GM04504 (cell line): Measurements from ENCODE around the gene VEZF1.

Experiments
- DNase-seq: peaks from one replicate; pipeline ENCODE4 v3.0.0-alpha.2; 2012; ENCODE audit warnings: low read depth

VEZF1 gene, protein sequence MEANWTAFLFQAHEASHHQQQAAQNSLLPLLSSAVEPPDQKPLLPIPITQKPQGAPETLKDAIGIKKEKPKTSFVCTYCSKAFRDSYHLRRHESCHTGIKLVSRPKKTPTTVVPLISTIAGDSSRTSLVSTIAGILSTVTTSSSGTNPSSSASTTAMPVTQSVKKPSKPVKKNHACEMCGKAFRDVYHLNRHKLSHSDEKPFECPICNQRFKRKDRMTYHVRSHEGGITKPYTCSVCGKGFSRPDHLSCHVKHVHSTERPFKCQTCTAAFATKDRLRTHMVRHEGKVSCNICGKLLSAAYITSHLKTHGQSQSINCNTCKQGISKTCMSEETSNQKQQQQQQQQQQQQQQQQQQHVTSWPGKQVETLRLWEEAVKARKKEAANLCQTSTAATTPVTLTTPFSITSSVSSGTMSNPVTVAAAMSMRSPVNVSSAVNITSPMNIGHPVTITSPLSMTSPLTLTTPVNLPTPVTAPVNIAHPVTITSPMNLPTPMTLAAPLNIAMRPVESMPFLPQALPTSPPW

DNA sequence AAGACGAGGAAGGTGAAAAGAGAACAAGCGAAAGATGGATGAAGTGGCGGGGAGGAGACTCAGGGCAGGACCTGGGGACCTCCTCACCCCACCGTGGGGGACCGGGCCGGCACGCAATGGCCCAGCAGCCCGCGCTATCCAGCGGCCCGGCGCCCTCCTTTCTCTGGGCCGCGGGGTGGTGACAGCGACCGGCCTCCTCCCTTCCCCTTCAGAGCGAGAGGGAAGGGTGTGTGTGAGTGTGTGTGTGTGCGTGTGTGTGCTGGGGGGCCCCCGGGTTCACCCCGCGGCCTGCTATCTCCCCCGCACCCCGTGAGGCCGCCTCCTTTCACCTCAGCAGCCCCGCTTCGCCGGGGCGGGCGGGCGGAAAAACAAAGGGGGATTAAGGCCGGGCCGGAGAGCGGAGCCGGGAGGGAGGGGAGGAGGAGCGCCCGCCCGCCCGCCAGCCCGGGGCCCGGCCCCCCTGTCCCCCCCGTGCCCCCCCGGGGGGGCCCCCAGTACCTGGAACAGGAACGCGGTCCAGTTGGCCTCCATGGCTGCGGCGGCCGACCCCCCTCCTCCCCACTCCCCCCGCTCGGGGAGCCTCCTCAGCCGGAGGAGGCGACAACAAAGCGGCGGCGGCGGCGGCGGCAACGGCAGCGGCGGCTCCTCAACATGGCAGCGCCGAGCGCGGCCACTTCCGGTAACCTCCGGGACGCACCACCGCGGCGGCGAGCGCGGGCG, at the start of gene VEZF1:
VEZF1 (minus strand) TSS at position 674 of the 720 bp plus-strand sequence; CDS start at position 531, 143 bp downstream.
- no peak for DNase-seq

DNA sequence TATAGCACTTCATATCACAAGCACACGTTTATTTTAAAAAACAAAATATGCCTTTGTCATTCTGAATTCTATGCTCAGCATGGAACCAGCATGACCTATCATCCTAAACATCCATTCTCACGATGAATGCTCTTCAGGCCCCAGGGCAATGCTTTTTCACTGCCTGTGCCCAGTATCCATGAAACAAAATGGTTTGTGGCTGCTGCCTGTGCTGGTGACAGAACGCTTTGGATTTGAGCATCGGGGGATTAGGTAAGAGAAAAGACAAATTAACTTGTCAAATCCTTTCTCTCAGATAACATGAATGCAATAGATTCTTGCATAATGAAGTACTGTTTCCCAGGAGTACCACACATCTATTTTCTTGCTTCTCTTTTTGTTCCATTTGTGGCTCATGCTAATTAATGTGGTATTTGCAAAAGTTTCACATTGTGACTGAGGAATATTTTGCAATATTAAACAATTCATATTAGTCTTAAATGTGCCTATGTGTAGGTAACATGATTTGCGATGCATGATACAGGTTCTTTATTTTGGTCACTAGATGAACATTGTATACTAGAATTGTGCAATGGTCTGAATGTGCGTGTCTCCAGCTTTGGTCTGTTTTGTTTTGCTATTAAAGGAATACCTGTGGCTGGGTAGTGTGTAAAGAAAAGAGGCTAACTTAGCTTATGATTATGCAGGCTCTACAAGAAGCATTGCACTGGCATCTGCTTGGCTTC, 44.8 kb upstream of the VEZF1 start:
- no peak for DNase-seq

DNA sequence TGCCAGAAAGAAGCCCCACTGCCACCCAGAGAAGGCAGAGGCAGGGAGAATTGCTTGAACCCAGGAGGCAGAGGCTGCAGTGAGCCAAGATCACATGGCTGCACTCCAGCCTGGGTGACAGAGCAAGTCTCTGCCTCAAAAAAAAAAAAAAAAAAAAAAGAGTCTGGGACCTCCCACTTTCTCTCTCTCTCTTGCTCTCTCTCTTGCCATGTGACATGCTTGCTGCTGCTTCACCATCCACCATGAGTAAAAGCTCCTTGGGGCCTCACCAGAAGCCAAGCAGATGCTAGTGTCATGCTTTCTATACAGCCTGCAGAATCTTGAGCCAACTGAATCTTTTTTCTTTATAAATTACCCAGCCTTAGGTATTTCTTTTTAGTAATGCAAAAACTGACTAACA, 40.5 kb upstream of the VEZF1 start:
- no peak for DNase-seq

DNA sequence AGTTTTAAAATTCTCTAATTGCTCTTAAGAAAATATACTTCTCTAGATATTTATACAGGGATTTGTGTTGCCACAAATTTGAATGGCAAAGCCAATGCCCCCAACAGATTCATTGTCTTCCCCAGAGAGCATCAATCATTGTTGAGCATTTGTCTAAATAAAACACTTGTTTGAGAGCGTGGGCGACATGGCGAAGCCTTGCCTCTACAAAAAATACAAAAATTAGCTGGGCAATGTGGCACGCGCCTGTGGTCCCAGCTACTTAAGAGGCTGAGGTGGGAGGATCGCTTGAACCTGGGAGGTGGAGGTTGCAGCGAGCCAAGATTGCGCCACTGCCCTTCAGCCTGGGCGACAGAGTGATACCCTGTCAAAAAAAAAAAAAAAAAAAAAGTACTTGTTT, 32.3 kb upstream of the VEZF1 start:
- no peak for DNase-seq

DNA sequence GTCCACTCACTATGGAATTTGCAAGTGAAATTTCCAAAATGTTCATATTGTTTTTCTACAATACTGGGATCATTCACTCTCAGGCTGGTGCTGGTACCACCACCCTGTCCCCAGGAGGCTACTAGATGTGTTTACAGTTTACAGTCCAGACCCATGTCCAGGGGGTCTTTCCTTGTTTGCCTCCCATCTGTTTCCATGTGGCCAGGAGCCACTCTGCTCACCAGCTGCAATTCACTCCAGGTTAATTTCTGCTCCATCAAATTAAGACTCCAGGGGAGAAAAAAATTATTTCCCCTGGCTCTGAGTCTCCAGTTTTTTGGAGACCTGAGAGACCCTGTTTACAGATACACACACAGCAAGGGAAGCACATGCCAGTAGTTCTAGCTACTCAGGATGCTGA, 31.5 kb upstream of the VEZF1 start:
- DNase-seq: no peak

DNA sequence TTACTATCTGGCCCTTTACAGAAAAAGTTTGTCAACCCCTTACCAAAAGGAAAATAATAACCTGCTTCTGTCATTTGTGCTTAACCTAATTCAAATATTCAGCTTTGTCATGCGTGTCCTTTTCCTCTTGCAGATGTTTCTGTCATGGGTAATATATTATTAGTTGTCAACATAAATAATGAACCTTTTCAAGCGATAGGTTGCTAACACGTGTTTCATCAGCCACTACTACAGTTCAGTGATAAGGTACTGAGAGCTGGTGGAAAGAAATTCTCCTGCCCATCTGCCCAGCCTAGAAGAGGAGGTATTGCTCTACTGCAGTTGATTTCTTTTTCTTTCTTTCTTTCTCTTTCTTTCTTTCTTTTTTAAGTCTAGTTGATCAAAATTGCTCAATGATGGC, 31.0 kb upstream of the VEZF1 start:
- no peak for DNase-seq

DNA sequence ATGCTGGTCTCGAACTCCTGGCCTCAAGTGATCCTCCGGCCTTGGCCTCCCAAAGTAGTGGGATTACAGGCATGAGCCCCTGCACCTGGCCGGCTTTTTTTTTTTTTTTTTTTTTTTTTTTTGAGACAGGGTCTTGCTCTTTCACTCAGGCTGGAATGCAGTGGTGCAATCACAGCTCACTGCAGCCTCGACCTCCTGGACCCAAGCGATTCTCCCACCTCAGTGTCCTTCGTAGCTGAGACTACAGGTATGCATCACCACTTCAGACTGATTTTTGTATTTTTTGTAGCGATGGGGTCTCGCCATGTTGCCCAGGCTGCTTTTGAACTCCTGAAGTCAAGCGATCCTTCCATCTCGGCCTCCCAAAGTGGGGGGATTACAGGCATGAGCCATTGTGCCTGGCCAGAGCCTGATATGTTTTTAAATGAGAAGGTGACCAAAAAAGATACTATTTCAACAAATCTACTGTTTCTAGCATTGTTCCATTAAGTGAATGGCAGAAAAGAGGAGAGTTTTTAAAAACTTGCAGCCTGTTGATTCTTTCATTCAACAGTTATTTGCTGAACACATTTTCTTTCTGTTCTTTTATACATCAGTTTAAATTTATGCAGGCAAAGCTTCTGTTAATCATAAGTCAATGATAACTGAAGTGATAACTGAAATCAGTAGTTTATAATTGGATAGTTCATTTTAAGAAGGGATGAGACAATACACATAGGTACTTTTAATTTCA, 22.2 kb upstream of the VEZF1 start:
- no peak for DNase-seq

DNA sequence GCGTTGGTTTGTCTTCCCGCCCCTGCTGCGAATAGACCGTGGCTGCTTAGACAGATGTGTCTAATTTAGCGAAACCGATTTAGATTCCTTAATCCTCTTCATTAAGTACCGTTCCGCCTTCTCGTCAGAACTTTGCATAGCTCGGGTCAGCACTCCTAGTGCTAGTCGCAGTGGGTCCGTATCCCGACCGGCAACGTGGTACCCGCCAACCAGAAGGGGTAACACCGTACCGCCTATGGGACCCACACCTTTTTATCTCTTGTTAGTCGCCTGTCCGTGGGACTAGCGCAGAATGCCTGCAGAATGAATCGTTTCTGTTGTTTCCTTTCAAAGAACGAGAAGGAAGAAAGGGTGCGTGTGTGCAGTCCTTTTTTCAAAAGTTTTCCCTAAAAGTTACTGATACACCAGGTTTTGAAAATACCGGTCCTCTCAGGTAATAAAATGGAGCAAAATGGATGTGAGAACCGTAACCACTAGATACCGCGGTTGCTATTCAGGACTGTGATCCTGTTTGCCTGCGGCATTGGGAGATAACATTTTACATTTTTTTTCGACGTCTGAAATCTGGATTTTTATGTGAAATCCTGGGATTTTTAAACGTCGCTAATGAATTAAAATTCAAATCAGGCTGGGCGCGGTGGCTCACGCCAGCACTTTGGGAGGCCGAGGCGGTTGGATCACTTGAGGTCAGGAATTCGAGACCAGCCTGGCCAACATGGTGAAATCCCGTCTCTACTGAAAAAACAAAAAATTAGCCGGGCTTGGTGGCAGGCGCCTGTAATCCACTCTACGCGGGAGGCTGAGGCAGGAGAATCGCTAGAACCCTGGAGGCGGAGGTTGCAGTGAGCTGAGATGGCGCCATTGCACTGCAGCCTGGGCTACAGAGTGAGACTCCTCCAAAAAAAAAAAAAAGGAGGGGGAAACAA, 20.0 kb upstream of the VEZF1 start:
- no peak for DNase-seq

DNA sequence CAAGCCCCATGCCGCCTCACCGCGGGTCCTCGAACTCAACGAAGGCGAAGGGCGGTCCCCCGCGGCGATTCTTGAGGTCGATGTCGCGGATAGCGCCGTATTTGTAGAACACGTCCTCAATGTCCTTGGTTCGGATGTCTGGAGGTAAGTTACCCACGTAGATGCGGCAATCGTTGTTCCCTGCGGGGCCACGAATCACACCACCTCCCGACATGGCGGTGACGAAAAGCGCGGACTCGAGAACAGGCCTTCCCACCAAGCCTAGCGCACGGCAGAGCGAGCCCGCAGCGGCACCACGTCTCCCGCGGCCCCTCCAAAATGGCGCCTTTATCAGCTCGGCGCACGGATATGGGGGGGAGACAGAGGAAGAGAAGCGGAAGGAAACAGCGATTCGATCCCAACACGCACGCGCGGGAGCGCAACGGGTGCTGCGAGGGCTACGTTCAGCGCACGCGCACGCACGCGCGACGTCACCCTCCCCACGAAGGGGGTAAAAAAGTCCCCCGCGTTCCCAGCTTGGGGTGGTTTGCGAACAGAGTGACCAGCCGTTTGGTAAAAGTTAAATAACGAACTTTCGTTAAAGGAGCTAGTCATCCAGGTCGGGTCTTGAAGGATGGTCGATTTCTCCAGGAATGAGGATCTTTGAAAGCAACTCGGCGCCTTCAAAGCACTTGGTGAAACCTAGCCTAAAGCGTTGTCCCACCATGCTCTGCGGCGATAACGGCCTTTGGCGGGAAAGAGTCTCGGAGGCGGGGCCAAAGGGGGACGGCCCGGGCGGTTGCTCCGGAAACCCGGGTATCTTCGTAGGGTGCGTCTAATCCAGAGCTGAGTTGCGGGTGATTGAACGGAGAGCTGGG, 19.1 kb upstream of the VEZF1 start, which contains the start of gene SRSF1:
SRSF1 (minus strand) TSS at position 323 of the 857 bp plus-strand sequence; CDS start at position 214, 109 bp downstream.
- DNase-seq: peak; percentile 95

DNA sequence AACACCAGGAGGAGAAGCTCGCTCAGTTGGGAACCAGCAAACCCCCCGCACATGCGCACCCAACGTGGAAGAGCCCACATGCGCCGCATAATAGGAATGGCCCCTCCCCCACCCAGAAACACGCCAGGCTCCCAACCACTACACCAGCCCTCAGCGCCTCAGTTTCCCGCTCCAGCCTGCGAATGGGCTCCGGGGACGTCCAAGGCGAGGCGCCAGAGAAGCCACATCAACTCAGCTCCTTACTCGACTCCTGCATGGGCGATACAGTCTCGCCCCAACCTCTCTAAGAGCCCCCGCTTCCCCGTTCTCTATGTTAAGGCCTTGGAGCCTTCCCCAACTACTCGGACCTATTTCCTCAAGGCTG, 18.5 kb upstream of the VEZF1 start:
- peak; percentile 52 for DNase-seq

DNA sequence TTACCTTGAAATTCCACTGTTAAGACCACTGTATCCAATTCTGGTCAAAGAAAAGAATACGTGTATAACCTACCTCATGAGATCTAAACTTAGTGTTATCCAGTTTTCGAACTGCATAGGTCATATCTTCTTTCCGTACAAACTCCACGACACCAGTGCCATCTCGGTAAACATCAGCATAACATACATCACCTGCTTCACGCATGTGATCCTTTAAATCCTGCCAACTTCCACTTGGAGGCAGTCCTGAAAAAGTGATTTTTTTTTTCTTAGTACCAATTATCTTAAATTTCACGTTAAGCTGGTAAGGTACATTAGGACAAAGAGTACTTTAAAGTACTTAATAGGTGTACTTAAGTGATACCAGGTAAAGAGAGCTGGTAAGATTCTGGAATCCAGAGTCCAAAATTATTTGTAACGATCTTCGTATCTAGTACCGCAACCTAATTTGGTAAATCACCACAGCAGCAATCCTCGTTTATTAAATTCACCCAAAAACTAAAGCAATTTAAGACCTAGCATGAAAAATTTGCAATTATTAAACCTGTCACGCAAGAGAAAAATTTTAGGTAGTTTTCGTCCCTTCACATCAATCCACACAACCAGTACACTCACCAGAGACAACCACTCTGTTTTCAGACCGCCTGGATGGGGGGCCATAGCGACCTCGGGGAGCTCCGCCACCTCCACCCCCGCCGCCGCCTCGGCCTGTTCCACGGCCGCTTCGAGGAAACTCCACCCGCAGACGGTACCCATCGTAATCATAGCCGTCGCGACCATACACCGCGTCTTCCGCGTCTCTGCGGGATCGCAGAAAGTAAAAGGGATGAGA, 17.9 kb upstream of the VEZF1 start:
- DNase-seq: no peak

DNA sequence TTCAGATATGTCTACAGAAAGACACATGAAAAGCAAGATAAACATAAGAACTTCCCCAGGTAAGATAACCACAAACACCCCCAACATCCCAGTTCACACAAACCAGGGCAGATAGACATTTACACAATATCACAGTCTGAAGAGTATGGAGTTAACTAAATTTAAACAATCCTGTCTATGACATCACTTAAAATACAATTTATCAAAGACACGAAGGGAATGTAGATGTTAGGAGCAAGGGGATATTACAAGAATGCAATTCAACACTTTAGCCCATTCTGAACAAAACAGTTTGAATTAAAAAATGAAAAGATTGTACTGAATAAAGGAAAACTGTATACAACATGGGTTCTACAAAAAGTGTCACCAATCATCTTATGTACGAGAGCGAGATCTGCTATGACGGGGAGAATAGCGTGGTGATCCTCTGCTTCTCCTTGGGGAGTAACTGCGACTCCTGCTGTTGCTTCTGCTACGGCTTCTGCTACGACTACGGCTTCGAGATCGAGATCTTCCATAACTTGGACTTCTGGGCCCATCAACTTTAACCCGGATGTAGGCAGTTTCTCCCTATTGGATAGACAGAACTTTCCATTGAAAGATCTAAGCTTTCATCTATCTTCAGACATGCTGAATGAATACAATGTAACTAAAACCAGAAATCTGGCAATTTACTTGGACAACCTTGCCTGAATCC, 17.1 kb upstream of the VEZF1 start:
- DNase-seq: no peak

DNA sequence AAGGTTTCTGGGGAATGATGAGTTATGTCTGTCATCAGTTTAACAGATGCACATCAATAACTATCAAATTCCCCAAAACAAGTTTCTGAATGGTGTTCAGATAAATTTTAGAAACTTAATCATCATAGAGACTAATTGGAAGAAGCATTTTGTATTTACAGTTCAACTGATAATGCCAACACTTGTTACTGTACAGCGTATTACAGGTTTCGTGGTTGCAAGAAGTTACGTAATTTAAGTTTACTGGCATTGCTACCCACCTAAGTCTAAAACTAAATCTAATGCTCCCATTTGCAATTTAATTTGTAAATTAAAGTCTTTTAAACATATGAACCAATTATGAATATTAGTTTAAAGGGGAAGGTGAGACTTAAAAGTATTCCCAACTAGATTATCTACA, 16.0 kb upstream of the VEZF1 start:
- no peak for DNase-seq

DNA sequence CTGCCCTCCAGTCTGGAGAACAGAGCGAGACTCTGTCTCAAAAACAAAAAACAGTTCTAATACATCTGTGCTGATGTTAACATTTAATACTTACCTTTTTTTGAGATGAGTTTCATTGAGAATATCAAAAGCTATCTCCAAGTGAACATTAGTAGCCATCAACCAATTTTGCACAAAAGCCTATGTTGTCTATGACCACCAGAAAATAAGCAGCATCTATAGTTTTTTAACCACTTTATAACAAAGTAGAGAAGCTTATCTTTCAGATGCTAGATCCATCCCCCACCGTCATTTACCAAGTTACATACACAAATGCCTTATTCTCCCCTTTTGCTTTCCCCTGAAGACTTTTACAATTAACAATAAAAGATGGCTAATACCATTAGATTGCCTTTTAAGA, 14.9 kb upstream of the VEZF1 start:
- no peak for DNase-seq

DNA sequence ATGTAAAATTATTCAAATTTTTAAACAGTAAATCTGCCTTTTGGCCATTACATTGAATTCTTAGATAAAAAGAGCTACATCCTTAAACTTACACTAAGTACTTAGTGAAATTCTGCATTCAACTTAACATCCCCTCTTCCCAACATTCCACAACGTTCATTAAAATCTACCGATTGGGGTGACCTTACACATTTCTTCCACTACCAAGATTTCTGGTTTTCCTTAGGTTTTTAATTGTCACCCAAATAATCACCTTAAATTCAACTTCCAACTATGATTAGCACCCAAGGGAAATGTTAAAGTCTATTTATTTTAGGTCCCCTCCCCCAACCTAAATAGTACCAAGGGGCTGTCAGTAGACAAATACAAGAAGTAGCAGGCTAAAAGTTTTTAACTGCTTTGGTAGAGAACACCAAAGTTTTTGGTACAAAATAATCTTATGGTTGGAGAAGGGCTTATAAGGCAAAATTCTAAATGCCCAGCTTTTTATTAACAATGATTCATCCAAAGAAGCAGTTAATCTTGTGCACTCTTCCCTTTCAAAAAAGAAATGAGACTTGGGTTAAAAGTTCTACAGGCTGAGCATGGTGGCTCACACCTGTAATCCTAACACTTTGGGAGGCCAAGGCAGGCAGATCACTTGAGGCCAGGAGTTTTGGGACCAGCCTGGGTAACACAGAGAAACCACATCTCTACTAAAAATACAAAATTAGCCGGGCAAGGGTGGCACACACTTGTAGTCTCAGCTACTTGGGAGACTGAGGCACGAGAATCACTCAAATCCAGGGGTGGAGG, 14.3 kb upstream of the VEZF1 start:
- no peak for DNase-seq

DNA sequence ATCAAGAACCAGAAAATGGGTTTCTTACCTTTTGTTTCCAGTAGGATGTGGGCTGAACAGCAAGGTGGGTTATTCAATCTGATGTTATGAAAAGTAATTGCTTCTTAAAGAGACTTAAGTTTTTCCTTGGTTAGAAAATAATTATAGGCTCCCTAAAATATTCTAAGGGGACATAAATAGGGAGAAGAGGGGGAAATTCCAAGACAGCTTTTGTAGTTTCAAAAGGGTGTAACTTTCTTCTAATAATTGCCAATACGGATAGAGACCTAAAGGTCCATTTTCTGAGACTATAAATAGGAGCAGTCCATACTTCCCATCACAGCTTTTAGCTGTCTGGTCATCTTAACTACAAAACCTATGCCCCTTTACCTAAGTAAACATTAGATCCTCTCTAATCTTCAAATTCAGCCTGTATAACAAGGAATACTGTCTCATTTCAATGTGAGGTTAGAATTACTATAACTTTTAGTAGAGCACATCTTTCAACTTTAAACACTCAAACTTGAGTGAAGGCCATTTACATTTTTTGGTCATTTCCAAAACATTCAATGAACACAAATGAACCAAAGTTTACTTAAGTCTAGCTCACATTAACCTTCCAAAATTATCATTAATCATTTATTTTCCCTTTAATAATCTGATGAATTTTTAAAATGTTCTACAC, 13.5 kb upstream of the VEZF1 start:
- no peak for DNase-seq

DNA sequence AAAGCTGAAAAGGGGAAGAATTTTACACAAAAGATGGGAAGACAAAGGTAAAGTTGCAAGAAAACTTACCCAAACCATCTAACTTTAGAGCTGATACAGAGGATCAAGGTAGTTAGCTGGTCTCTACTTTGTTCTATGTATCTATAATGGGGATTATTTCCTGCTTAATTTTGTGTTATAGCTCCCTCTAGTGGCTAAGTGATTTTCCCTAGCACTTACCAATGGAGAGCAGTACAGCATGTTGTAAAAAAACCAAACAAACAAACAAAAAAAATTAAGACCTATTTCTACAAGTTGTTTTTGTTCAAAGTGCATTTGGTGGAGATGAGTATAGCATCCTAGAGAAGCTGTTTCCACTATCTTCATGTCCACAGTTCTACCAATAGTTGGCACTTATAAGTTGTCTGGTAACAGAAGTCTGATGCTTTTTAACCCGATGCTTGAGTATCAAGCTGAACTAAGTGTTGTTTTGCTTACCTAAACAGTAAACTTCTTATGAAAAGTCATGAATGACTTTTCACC, 11.5 kb upstream of the VEZF1 start:
- no peak for DNase-seq
